K562 (cell line): ENCODE results near the gene CSKMT. TPM values are rescaled to one million over a fixed set of nuclear protein-coding genes. Genes with fewer than 3 reads are reported as not detected.

ENCODE experiments used
- EWSR1 ChIP-seq: fragments of 450-650 bp; IDR thresholded peaks from 2 replicates; pipeline ENCODE4 v1.6.1; 2018; ENCODE audit warnings: borderline replicate concordance, mild to moderate bottlenecking, low read depth, moderate library complexity; ENCODE audit not compliant: partially characterized antibody
- MEIS2 ChIP-seq: fragments of 450-650 bp; IDR thresholded peaks from 2 replicates; pipeline ENCODE4 v1.6.1; 2014; ENCODE audit warnings: mild to moderate bottlenecking; ENCODE audit not compliant: partially characterized antibody
- MTA3 ChIP-seq: fragments of 450-650 bp; formaldehyde crosslinking; IDR thresholded peaks from 2 replicates; pipeline ENCODE4 v1.6.1; 2017; ENCODE audit warnings: mild to moderate bottlenecking, borderline replicate concordance
- SRSF7 ChIP-seq: fragments of 200-400 bp; formaldehyde crosslinking; optimal IDR thresholded peaks from 2 replicates; pipeline ENCODE3; 2017; ENCODE audit warnings: mild to moderate bottlenecking, low read depth, low read length
- ZNF57 ChIP-seq: fragments of 450-650 bp; formaldehyde crosslinking; IDR thresholded peaks from 2 replicates; pipeline ENCODE4 v1.4.0; 2020; ENCODE audit warnings: mild to moderate bottlenecking, moderate library complexity
- polyA plus RNA-seq, 8 experiments: library from polyadenylated mRNA; depleted of rRNA in 4 of 8; stranded (reverse) in 5 of 8; unstranded in 3 of 8; fragments of >200 nt; fragmentation: Nextera tagmentation in 2 of 8; fragmentation: Illumina TruSeq in 1 of 8; extraction: Ambion mirVana in 2 of 8; extraction: Trizol in 1 of 8; gene quantifications; 2 replicates each; pipeline versions ENCODE4 v1.2.1 to v1.2.3, GENCODE V29; 2011 to 2014; ENCODE audit warnings: inconsistent platforms in 1 of 8, missing spikeins in 1 of 8
- total RNA-seq, 7 experiments: library from RNA; depleted of rRNA in 6 of 7; stranded (reverse); fragments of >200 nt in 6 of 7; fragmentation: Illumina TruSeq in 2 of 7; extraction: Trizol in 2 of 7; gene quantifications; 2 replicates each; pipeline versions ENCODE4 v1.2.1 to v1.2.3, GENCODE V29; 2011 to 2021; ENCODE audit warnings: low replicate concordance in 1 of 7
- TF ChIP-seq, protein P1 (sequence below), 2 experiments: fragments of 450-650 bp; IDR thresholded peaks; 2 replicates each; pipeline ENCODE4 v1.6.1; 2016; ENCODE audit warnings: mild to moderate bottlenecking in 2 of 2, borderline replicate concordance in 1 of 2, low read depth in 1 of 2, moderate library complexity in 1 of 2
- TF ChIP-seq, protein P2 (sequence below): fragments of 450-650 bp; IDR thresholded peaks from 2 replicates; pipeline ENCODE4 v1.6.1; 2016; ENCODE audit warnings: borderline replicate concordance
- TF ChIP-seq, protein P3 (sequence below), 2 experiments: fragments of 450-650 bp; conservative IDR thresholded peaks; 2 replicates each; pipeline ENCODE4 v1.6.1; 2017; ENCODE audit warnings: mild to moderate bottlenecking in 2 of 2, moderate library complexity in 2 of 2
- TF ChIP-seq, protein P4 (sequence below), 2 experiments: fragments of 200-800 bp in 1 of 2; sonication (Bioruptor generic) in 1 of 2; sonication (generic) in 1 of 2; formaldehyde crosslinking in 1 of 2; IDR thresholded peaks in 1 of 2; conservative IDR thresholded peaks in 1 of 2; 2 replicates each; pipeline versions ENCODE4 v1.5.0 to v1.6.1; 2016 to 2020; ENCODE audit warnings: missing compliant biosample characterization in 1 of 2, missing genetic modification characterization in 1 of 2, missing genetic modification reagents in 1 of 2
- TF ChIP-seq, protein P5 (sequence below): fragments of 450-650 bp; IDR thresholded peaks from 2 replicates; pipeline ENCODE4 v1.6.1; 2016

The CSKMT gene
- total and polyA plus RNA-seq, 9 of the 15 experiments (the other 6 are each of a cell fraction or from before 2014, with no cell fraction given) = 10.3 to 108 (median 27.2) TPM

DNA sequence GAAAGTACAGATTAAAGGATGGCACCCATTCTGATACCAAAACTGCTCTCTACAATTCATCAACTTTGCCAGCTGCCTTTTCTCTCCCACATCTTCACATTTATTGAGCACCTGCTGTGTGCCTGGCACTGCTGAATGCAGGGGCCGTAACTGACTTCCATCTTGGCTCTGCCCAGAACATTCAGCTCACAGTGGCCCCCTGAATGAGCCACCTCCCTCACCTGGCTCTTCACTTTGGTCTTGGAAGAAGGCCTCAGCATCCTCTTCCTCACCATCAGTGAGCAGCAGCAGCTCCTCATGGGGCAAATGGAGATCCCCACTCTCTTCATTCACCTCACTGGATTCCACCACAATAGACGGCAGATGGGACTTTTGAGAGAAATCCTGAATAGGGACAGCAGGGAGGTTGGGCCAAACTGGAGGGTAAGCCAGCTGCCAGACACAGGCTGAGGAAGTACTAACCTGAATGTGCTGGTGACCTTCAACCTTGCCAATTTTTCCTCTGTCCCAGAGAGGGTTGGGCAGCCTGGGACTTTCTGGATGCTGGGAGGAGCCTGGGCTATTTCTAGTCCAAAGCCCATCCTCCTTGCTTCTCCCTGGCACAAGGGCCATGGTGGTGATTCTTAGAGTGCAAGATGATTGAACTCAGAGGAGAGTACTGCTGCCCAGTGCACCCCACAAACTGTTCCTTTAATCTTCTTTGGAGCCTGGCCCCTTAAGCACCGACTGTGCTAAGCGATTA is 4.5 kb downstream of the CSKMT start (continued):
- TF ChIP-seq, protein P1, sequence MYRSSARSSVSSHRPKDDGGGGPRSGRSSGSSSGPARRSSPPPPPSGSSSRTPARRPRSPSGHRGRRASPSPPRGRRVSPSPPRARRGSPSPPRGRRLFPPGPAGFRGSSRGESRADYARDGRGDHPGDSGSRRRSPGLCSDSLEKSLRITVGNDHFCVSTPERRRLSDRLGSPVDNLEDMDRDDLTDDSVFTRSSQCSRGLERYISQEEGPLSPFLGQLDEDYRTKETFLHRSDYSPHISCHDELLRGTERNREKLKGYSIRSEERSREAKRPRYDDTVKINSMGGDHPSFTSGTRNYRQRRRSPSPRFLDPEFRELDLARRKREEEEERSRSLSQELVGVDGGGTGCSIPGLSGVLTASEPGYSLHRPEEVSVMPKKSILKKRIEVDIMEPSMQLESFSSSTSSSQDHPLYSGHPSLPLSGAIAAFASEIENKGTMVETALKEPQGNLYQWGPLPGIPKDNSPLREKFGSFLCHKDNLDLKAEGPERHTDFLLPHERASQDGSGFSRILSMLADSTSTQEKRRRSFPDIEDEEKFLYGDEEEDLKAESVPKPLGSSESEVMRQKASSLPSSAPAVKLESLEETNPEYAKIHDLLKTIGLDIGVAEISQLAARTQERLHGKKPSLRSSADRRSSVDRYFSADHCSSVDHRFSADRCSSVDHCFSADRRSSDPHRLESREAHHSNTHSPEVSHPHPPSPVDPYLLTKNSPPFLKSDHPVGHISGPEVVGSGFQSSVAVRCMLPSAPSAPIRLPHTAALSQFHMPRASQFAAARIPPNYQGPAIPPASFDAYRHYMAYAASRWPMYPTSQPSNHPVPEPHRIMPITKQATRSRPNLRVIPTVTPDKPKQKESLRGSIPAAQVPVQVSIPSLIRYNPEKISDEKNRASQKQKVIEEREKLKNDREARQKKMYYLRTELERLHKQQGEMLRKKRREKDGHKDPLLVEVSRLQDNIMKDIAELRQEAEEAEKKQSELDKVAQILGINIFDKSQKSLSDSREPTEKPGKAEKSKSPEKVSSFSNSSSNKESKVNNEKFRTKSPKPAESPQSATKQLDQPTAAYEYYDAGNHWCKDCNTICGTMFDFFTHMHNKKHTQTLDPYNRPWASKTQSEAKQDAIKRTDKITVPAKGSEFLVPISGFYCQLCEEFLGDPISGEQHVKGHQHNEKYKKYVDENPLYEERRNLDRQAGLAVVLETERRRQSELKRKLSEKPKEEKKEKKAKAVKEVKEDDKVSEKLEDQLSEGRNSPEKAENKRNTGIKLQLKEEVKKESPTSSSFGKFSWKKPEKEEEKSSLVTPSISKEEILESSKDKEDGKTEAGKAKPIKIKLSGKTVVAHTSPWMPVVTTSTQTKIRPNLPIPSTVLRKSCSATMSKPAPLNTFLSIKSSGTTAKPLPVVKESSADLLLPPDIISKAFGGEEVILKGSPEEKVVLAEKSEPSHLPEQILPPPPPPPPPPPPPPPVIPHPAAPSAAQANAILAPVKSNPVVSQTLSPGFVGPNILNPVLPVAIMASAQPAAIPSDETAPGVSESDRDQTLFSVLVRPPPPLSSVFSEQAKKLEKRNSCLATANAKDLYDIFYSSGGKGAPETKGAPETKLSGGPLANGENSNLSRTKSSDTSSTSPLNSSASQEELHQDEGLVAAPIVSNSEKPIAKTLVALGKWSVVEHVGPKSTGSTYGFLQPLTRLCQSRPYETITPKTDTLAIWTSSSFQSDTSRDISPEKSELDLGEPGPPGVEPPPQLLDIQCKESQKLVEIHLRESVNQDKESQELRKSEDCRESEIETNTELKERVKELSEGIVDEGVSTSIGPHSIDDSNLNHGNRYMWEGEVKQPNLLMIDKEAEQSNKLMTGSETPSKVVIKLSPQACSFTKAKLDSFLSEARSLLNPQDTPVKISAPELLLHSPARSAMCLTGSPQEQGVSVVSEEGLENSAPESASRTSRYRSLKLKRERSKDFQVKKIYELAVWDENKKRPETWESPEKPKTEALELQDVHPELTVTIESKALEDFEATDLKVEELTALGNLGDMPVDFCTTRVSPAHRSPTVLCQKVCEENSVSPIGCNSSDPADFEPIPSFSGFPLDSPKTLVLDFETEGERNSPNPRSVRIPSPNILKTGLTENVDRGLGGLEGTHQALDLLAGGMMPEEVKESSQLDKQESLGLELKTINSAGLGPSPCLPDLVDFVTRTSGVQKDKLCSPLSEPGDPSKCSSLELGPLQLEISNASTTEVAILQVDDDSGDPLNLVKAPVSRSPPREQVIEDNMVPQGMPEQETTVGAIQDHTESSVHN (IDR thresholded peaks at IDR 0.05; ENCODE audit: borderline replicate concordance in 1 of 2, low read depth in 1 of 2) = no peak
- TF ChIP-seq EWSR1 = no peak
- no peak for TF ChIP-seq ZNF57
- TF ChIP-seq, protein P2, sequence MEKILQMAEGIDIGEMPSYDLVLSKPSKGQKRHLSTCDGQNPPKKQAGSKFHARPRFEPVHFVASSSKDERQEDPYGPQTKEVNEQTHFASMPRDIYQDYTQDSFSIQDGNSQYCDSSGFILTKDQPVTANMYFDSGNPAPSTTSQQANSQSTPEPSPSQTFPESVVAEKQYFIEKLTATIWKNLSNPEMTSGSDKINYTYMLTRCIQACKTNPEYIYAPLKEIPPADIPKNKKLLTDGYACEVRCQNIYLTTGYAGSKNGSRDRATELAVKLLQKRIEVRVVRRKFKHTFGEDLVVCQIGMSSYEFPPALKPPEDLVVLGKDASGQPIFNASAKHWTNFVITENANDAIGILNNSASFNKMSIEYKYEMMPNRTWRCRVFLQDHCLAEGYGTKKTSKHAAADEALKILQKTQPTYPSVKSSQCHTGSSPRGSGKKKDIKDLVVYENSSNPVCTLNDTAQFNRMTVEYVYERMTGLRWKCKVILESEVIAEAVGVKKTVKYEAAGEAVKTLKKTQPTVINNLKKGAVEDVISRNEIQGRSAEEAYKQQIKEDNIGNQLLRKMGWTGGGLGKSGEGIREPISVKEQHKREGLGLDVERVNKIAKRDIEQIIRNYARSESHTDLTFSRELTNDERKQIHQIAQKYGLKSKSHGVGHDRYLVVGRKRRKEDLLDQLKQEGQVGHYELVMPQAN = no peak
- TF ChIP-seq, protein P3, sequence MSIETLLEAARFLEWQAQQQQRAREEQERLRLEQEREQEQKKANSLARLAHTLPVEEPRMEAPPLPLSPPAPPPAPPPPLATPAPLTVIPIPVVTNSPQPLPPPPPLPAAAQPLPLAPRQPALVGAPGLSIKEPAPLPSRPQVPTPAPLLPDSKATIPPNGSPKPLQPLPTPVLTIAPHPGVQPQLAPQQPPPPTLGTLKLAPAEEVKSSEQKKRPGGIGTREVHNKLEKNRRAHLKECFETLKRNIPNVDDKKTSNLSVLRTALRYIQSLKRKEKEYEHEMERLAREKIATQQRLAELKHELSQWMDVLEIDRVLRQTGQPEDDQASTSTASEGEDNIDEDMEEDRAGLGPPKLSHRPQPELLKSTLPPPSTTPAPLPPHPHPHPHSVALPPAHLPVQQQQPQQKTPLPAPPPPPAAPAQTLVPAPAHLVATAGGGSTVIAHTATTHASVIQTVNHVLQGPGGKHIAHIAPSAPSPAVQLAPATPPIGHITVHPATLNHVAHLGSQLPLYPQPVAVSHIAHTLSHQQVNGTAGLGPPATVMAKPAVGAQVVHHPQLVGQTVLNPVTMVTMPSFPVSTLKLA (conservative IDR thresholded peaks at IDR 0.05) = 0 out of 4 replicates have a peak, but pooled peaks of 1 of the 2 experiments have one; percentile 11
- TF ChIP-seq MEIS2 = no peak
- TF ChIP-seq, protein P4, sequence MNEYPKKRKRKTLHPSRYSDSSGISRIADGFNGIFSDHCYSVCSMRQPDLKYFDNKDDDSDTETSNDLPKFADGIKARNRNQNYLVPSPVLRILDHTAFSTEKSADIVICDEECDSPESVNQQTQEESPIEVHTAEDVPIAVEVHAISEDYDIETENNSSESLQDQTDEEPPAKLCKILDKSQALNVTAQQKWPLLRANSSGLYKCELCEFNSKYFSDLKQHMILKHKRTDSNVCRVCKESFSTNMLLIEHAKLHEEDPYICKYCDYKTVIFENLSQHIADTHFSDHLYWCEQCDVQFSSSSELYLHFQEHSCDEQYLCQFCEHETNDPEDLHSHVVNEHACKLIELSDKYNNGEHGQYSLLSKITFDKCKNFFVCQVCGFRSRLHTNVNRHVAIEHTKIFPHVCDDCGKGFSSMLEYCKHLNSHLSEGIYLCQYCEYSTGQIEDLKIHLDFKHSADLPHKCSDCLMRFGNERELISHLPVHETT (CRISPR knock-in tag; conservative IDR thresholded peaks at IDR 0.05 in 1 of 2, IDR thresholded peaks at IDR 0.05 in 1 of 2) = no peak
- peak; percentile 12; the same call in 1 of the 2 replicates for TF ChIP-seq MTA3
- no peak for TF ChIP-seq SRSF7
- TF ChIP-seq, protein P5, sequence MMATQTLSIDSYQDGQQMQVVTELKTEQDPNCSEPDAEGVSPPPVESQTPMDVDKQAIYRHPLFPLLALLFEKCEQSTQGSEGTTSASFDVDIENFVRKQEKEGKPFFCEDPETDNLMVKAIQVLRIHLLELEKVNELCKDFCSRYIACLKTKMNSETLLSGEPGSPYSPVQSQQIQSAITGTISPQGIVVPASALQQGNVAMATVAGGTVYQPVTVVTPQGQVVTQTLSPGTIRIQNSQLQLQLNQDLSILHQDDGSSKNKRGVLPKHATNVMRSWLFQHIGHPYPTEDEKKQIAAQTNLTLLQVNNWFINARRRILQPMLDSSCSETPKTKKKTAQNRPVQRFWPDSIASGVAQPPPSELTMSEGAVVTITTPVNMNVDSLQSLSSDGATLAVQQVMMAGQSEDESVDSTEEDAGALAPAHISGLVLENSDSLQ = 0 out of 2 replicates have a peak, but pooled peaks have one; percentile 2
